CD4-positive, alpha-beta T cell (primary cell): ENCODE measurements around the gene EGLN3. TPM values are rescaled to one million over a fixed set of nuclear protein-coding genes. Genes with fewer than 3 reads are reported as not detected.

Experiments used
- ATAC-seq: fragments of 200-7000 bp; cut with Tn5 transposase; one replicate; pipeline ENCODE4 v1.10.0; 2022; ENCODE audit warnings: mild to moderate bottlenecking; ENCODE audit not compliant: poor library complexity
- CTCF ChIA-PET: fragments of 350-600 bp; sonication (Branson Sonifier 250); formaldehyde crosslinking; loops from one replicate; lab custom pipeline; 2021; ENCODE audit warnings: antibody characterized with exemption, inconsistent platforms; lab: Charles Lee
- POLR2A ChIA-PET: fragments of 350-600 bp; sonication (Branson Sonifier 250); formaldehyde crosslinking; loops from one replicate; lab custom pipeline; 2021; ENCODE audit warnings: antibody characterized with exemption, inconsistent platforms; lab: Charles Lee
- DNase-seq, 14 experiments: peaks; one replicate each; pipeline ENCODE4 v3.0.0-alpha.2; 2013 to 2020; ENCODE audit warnings: mixed read lengths in 2 of 14
- H3K27ac ChIP-seq, 2 donors: one replicate each; pipeline versions ENCODE4 v1.5.1 to v1.7.0; 2013; ENCODE audit warnings: low read length in 2 of 2, low read depth in 1 of 2, mild to moderate bottlenecking in 1 of 2
- H3K27me3 ChIP-seq, 2 experiments: 1 replicate in 1 of 2; 2 replicates in 1 of 2; pipeline versions ENCODE4 v1.6.1 to v1.7.0; 2013; ENCODE audit warnings: low read length in 2 of 2, control low read depth in 1 of 2, mild to moderate bottlenecking in 1 of 2, moderate library complexity in 1 of 2; ENCODE audit not compliant: insufficient read depth in 2 of 2, control insufficient read depth in 1 of 2
- H3K36me3 ChIP-seq: one replicate; pipeline ENCODE4 v1.6.1; 2013; ENCODE audit warnings: low read length, control low read depth; ENCODE audit not compliant: insufficient read depth
- H3K4me1 ChIP-seq: one replicate; pipeline ENCODE4 v1.6.1; 2013; ENCODE audit warnings: low read length, control low read depth; ENCODE audit not compliant: insufficient read depth
- H3K4me3 ChIP-seq: one replicate; pipeline ENCODE4 v1.5.1; 2013; ENCODE audit warnings: mild to moderate bottlenecking, low read length, moderate library complexity
- H3K9me3 ChIP-seq, 2 experiments: 1 replicate in 1 of 2; 2 replicates in 1 of 2; pipeline versions ENCODE4 v1.6.1 to v1.7.0; 2013; ENCODE audit warnings: low read length in 2 of 2, mild to moderate bottlenecking in 2 of 2, control low read depth in 1 of 2, moderate library complexity in 1 of 2; ENCODE audit not compliant: control insufficient read depth in 1 of 2, insufficient read depth in 1 of 2
- H3K27ac Mint-ChIP-seq: one replicate; pipeline ENCODE4 v1.8.0; 2020; ENCODE audit warnings: mixed read lengths
- H3K27me3 Mint-ChIP-seq: one replicate; pipeline ENCODE4 v1.8.0; 2021; ENCODE audit warnings: mixed read lengths
- H3K36me3 Mint-ChIP-seq: one replicate; pipeline ENCODE4 v1.8.0; 2021; ENCODE audit warnings: low read depth, mixed read lengths
- H3K4me1 Mint-ChIP-seq: one replicate; pipeline ENCODE4 v1.8.0; 2021; ENCODE audit warnings: low read depth, mixed read lengths
- H3K4me3 Mint-ChIP-seq: one replicate; pipeline ENCODE4 v1.8.0; 2020; ENCODE audit warnings: mild to moderate bottlenecking, mixed read lengths
- H3K9me3 Mint-ChIP-seq: one replicate; pipeline ENCODE4 v1.8.0; 2020; ENCODE audit warnings: mixed read lengths
- CTCF ChIP-seq: fragments of 200-600 bp; IDR thresholded peaks from one replicate; pipeline ENCODE4 v1.8.0; 2022; ENCODE audit warnings: antibody characterized with exemption, mild to moderate bottlenecking
- intact Hi-C, 2 experiments: fragments of 100-400 bp; cut with DNase I in 1 of 2; cut with micrococcal nuclease in 1 of 2; formaldehyde crosslinking; loops; one replicate each; pipeline versions ENCODE4 v1.15.1 to v1.9.0; 2023 to 2025; cut with DNase I, micrococcal nuclease
- total RNA-seq, 174 experiments: library from RNA in 2 of 174; stranded (reverse) in 2 of 174; gene quantifications; one replicate each; pipeline ENCODE4 v1.2.3 and lab custom pipeline; 2021 to 2026

Gene EGLN3
- total RNA-seq, 2 experiments from 2014 or later = 1.1 to 1.3 TPM

GRCh38 chr14:33934043-33934750, 16.7 kb downstream of the EGLN3 start:
- no peak overlapping the region for H3K27ac Mint-ChIP-seq
- Histone ChIP-seq H3K9me3 (no peaks in the 10 kb centered on the region), H3K27me3 (no peaks in the 10 kb centered on the region), H3K27ac (no peak overlapping the region), H3K36me3 (no peaks in the 10 kb centered on the region), H3K4me3 (no peak overlapping the region), H3K4me1 (no peaks in the 10 kb centered on the region)
- H3K36me3 Mint-ChIP-seq = no peaks in the 10 kb centered on the region
- CTCF ChIA-PET = no interaction called here
- no peak overlapping the region for H3K4me3 Mint-ChIP-seq
- POLR2A ChIA-PET = no interaction called here
- DNase-seq = no peak
- H3K4me1 Mint-ChIP-seq = no peaks in the 10 kb centered on the region
- H3K27me3 Mint-ChIP-seq = no peaks in the 10 kb centered on the region
- no peak for ATAC-seq
- no peaks in the 10 kb centered on the region for H3K9me3 Mint-ChIP-seq
- intact Hi-C loops = no loop called here
- no peak for TF ChIP-seq CTCF

- H3K27ac ChIP-seq = no peak overlapping the region
- no peaks in the 10 kb centered on the region for H3K27me3 ChIP-seq
- H3K27me3 Mint-ChIP-seq = no peaks in the 10 kb centered on the region
- no peak for ATAC-seq
- H3K36me3 Mint-ChIP-seq = no peaks in the 10 kb centered on the region
- no peaks in the 10 kb centered on the region for H3K9me3 ChIP-seq
- no peaks in the 10 kb centered on the region for H3K4me1 Mint-ChIP-seq
- no peak for TF ChIP-seq CTCF
- POLR2A ChIA-PET = no interaction called here
- no peaks in the 10 kb centered on the region for H3K4me1 ChIP-seq
- no peak overlapping the region for H3K27ac Mint-ChIP-seq
- CTCF ChIA-PET = no interaction called here
- no peak overlapping the region for H3K4me3 ChIP-seq
- H3K9me3 Mint-ChIP-seq = no peaks in the 10 kb centered on the region
- intact Hi-C loops = no loop called here
- no peak overlapping the region for H3K4me3 Mint-ChIP-seq
- no peaks in the 10 kb centered on the region for H3K36me3 ChIP-seq
- DNase-seq = no peak
Measured at GRCh38 chr14:33933386-33933933, 17.4 kb downstream of the EGLN3 start.

- Histone ChIP-seq H3K27me3 (no peaks in the 10 kb centered on the region), H3K9me3 (no peaks in the 10 kb centered on the region), H3K36me3 (no peaks in the 10 kb centered on the region), H3K4me1 (no peaks in the 10 kb centered on the region), H3K27ac (no peak overlapping the region), H3K4me3 (no peak overlapping the region)
- DNase-seq = no peak
- TF ChIP-seq CTCF = no peak
- POLR2A ChIA-PET = no interaction called here
- Mint-ChIP-seq H3K9me3 (no peaks in the 10 kb centered on the region), H3K4me1 (no peaks in the 10 kb centered on the region), H3K4me3 (no peak overlapping the region), H3K27ac (no peak overlapping the region), H3K36me3 (no peaks in the 10 kb centered on the region), H3K27me3 (no peaks in the 10 kb centered on the region)
- CTCF ChIA-PET = no interaction called here
- ATAC-seq = no peak
- intact Hi-C loops = no loop called here
Measured at GRCh38 chr14:33932576-33933345, 18.1 kb downstream of the EGLN3 start.
